Measurements from ENCODE around the gene SLC3A2.

Gene SLC3A2

GRCh38 chr11:62910141-62910882 lies 29.6 kb downstream of the SLC3A2 start:
- DNase-seq (ENCODE audit: low read depth in 3 of 3) = no peak

DNA sequence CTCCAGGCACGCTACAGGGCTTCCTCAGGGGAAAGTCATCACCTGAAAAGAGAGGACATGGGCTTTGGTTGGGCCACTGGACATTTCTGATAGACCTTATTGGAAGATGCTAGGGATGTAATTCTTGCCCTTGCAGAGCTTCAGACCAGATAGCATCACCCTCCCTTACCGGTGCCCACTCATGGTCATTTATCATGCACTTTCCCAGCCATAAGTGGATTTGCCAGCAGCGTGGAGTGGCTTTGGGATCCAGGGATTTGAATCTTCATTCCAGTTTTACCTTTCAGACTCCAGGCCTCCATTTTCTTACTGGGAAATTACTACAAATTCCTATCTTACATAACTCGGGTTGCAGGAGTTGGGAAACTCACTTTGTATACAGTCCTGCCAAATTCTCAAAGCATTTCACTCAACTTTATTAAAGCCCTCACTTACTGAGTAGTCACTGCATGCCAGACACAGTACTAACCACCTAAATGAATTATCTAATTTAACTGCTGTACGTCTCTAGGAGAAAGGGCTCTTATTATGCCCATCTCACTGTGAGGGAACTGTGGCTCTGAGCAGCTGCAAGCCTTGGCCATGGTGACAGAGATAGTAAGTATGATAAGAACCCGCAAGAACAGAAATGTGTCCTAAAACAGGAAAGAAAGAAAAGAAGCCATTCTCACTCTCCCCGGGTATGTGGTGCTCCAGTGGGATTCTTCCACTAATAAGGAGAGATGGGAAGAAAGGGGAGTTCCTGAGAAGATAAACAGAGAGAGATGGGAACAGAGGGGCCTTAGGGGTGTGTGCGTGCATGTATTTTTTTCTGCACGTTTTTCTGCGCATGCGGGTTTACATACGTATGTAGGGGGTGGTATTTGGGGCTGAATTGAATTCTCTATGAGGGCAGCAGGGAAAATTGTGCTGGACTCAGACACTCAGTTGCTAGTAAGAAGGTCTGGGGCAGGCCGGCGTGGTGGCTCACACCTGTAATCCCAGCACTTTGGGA lies 30.7 kb downstream of the SLC3A2 start:
- DNase-seq (ENCODE audit: low read depth in 3 of 3) = no peak

DNA sequence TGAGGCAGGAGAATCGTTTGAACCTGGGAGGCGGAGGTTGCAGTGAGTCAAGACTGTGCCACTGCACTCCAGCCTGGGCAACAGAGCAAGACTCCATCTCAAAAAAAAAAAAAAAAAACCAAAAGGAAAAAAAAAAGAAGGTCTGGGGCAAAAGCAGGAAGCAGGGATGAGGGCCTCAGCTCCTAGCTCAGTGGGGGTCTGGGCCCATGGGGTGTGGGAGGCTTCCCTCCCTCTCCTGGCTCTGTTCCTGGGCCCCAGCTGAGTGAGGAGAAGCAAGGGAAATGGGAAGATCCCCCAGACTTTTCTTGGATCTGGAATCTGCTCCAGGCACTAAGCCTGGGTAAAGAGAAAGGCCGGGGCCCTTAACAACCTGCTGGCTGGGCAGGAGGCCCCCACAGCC lies 31.6 kb downstream of the SLC3A2 start:
- DNase-seq (ENCODE audit: low read depth in 3 of 3) = no peak

- DNase-seq (ENCODE audit: low read depth in 3 of 3) = no peak
These were observed 33.7 kb downstream of the SLC3A2 start for GRCh38 chr11:62914416-62914815.

GRCh38 chr11:62917906-62918502 lies 37.3 kb downstream of the SLC3A2 start:
- DNase-seq (ENCODE audit: low read depth in 3 of 3) = no peak

GRCh38 chr11:62918531-62918930 lies 37.8 kb downstream of the SLC3A2 start:
- no peak for DNase-seq (ENCODE audit: low read depth in 3 of 3)

DNA sequence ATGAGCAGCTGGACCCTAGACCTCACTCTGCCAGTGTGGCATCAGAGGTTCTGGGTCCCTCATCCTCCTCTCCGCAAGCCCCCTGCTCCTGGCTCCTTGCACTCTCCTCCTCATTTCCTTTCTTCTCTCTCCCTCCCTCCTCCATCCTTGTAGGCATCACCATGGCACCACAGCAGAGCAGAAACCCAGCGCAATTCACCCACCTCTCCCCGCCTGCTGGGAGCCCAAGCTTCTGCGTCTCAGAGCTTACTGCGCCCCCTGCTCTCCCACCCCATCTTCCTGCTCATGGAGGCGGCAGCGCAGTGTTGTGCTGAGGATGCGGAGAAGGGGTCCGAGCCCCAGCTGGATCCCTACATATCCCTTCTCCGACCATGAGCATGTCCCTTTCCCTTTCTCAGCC lies 38.8 kb downstream of the SLC3A2 start:
- DNase-seq (ENCODE audit: low read depth in 3 of 3) = no peak

GRCh38 chr11:62919898-62920640 lies 39.4 kb downstream of the SLC3A2 start:
- DNase-seq (ENCODE audit: low read depth in 3 of 3) = no peak

DNA sequence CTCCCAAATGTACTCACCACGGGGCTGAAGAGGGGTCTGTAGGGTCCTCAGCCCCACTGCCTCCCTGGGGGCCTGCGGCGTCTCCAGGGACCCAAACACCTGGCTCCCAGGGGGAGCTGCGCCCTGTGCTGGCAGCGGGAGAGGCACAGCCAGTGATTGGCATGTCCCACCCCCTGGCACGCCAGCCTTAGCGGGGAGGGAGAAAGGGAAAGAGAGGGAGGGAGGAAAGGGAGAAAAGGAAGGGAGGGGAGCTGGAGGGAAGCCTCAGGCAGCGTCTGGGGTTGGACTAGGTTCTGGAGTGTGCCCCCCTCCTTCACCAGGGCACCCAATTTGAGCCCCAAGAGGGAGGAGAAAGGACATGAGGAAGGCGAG lies 40.5 kb downstream of the SLC3A2 start, which contains the start of gene CHRM1:
CHRM1 (minus strand) TSS at position 163 of the 372 bp plus-strand sequence. CDS start 10,263 bp downstream, outside the sequence.
- no peak for DNase-seq (ENCODE audit: low read depth in 3 of 3)

DNA sequence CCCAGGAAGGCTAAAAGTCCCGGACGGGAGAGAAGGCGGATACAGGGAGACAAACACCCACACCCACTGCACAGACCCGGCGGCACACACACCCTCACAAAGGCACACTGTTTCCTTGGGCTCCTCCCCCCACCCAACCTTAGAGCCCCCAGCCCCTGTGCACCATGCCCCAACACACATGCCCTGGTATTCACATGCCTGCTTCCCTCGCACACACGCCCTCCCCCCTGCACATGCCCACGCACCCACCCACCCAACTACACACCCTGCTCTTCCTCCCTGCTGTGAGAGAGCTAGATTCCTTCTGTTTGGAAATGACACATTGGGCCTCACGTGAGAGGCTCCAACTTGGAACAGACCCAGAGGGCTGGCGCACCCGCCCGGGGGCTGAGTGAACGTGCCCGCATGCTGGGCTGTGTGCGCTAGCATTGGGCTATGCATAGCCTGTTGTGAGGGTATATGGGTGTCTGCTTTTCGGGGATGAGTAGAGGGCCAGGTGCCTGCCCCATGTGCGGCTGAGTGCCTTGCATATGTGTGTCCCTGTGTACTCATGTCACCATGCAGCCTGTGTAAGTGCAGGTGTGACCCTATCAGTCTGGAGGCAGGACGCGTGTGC lies 41.0 kb downstream of the SLC3A2 start:
- DNase-seq (ENCODE audit: low read depth in 3 of 3) = no peak

- no peak for DNase-seq (ENCODE audit: low read depth in 3 of 3)
These were observed 41.5 kb downstream of the SLC3A2 start for GRCh38 chr11:62922189-62922589.

DNA sequence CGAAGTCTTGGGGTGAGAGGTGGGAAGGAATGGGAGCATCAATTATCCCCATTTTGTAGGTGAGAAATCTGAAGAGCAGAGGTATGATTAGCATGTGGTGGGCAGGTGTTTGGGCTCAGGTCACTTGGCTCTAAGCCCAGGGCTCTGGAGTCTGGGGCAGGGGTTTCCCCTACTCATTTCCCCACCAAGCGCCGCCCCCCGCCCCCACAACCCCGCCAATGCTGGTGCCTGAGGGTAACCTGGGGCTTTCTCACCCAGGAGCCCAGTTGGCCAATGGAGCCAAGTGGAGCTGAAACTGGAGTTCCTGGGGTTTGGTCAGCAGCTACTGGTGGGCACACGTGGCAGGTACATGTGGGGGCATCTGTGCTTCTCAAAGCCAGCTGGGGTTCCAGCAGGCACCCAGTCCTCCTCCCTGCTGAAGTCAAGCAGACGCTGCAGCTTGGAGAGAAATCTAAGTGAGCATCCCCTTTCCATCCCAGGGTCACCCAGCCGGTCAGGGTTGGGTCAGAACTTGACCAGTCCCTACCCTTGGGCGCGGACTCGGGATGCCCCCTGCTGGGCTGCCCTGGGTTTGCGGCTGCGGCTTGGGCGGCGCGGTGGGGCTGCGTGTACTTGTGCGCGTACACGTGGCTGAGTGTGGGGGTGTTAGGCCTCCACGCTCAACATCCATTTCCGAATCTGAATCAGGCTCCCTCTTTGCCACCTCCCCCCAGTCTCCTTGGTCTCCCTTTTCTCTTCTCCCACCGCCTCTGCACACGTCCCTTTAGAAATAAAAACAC lies 42.1 kb downstream of the SLC3A2 start:
- peak in 2 of 3 experiments; percentile 42 to 44 for DNase-seq (ENCODE audit: low read depth in 3 of 3)

GRCh38 chr11:62923601-62924411 lies 43.1 kb downstream of the SLC3A2 start:
- peak in 1 of 3 experiments; percentile 5 for DNase-seq (ENCODE audit: low read depth in 3 of 3)

DNA sequence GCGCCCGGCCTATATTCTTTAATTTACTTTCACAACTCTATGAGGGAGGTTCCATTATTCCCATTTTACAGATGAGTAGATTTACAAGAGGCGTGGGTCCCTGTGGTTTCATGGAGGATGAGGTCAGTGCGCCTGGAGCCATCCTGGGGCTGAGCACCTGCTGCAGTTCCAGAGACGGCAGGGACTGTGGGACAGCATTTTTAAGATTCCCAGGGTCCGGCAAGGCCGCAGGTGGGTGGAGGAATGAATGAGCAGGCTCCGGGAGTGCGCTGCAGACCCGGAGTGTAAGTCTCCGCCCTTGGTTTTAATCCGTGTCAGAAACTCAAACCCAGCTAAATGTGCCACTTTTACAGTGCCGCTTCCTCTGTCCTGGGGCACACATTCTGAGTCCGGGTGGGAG lies 44.6 kb downstream of the SLC3A2 start:
- DNase-seq (ENCODE audit: low read depth in 3 of 3) = no peak

- DNase-seq (ENCODE audit: low read depth in 3 of 3) = no peak
These were observed 45.3 kb downstream of the SLC3A2 start for GRCh38 chr11:62925745-62926679.

- no peak for DNase-seq (ENCODE audit: low read depth in 3 of 3)
These were observed 46.2 kb downstream of the SLC3A2 start for GRCh38 chr11:62926680-62927455.

DNA sequence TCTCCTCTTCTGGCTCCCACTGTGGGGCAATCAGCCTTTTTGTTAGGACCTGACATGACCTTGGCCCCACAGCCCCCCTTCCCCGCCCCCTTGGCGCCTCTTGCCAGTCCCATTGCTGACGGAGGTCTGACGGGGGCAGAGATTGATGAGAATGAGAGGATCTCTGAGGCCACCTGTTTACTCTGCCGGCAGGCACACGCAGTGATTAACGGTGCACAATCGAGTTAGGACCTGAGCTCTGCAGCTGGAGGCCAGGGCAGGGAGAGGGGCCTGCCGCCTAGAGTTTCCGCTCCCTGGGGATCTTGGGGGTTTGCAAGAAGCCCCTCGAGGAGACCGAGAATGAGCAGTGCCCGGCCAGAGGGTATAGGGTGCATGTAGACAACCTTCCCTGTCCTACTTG lies 47.3 kb downstream of the SLC3A2 start:
- no peak for DNase-seq (ENCODE audit: low read depth in 3 of 3)

DNA sequence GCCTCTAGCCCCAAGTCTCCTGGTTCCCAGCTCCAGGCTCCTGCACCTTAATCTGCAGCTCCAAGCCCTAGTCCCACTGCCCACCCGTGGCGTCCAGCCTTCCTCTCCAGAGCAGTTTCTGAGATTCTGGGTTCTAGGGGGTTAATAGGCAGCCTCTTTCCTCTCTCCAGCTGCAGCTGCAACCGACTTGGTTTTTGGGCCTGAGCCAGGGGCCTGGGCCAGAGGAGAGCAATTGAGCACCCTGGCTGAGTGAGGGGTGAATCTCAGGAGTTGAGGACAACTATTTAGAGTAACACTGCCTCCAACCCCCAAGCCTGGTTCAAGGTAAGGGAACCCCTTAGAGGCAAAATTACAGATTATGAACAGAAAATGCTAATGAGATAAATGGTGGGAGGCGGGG lies 49.5 kb downstream of the SLC3A2 start:
- DNase-seq (ENCODE audit: low read depth in 3 of 3) = no peak

Measured in stimulated activated CD4-positive, alpha-beta T cell treated with anti-CD3 and anti-CD28 coated beads, TNF-alpha, amount 100 ng/mL, for 4 hours (primary cell).